Effector memory CD8-positive, alpha-beta T cell (primary cell): Measurements from ENCODE around the gene CD320.
A peak's percentile ranks its signal among the peaks of the same experiment; 100 is the strongest.
"Not testable (repeated sequence)": the region's sequence is repeated elsewhere in the genome, so short reads cannot be mapped to it uniquely, and the experiment has no call there.

ENCODE experiments used
- ATAC-seq: fragments of 150-1000 bp; cut with Tn5 transposase; replicated peaks from 2 replicates; pipeline ENCODE4 v1.10.0; 2021; ENCODE audit warnings: mild to moderate bottlenecking, moderate library complexity
- DNase-seq, 3 experiments: peaks; one replicate each; pipeline ENCODE4 v3.0.0; 2021
- H3K27ac Mint-ChIP-seq, 2 donors: one replicate each; pipeline ENCODE4 v1.8.0; 2022; ENCODE audit warnings: mild to moderate bottlenecking in 2 of 2, mixed read lengths in 2 of 2, moderate library complexity in 2 of 2
- H3K27me3 Mint-ChIP-seq, 2 donors: one replicate each; pipeline ENCODE4 v1.8.0; 2022; ENCODE audit warnings: mixed read lengths in 2 of 2
- H3K36me3 Mint-ChIP-seq: one replicate; pipeline ENCODE4 v1.8.0; 2022; ENCODE audit warnings: mild to moderate bottlenecking, moderate library complexity, mixed read lengths; ENCODE audit not compliant: insufficient read depth
- H3K4me1 Mint-ChIP-seq, 2 donors: one replicate each; pipeline ENCODE4 v1.8.0; 2022; ENCODE audit warnings: low read depth in 2 of 2, mixed read lengths in 2 of 2
- H3K4me3 Mint-ChIP-seq, 2 donors: one replicate each; pipeline ENCODE4 v1.8.0; 2022; ENCODE audit warnings: mild to moderate bottlenecking in 2 of 2, mixed read lengths in 2 of 2, moderate library complexity in 2 of 2
- H3K9me3 Mint-ChIP-seq, 2 donors: one replicate each; pipeline ENCODE4 v1.8.0; 2022; ENCODE audit warnings: mixed read lengths in 2 of 2
- total RNA-seq, 9 experiments: gene quantifications; one replicate each; lab custom pipeline; 2026; lab: John Stamatoyannopoulos, UW

CD320 gene
- 10.8 to 77.4 (median 22.9) reads per million in 9 experiments for total RNA-seq

DNA sequence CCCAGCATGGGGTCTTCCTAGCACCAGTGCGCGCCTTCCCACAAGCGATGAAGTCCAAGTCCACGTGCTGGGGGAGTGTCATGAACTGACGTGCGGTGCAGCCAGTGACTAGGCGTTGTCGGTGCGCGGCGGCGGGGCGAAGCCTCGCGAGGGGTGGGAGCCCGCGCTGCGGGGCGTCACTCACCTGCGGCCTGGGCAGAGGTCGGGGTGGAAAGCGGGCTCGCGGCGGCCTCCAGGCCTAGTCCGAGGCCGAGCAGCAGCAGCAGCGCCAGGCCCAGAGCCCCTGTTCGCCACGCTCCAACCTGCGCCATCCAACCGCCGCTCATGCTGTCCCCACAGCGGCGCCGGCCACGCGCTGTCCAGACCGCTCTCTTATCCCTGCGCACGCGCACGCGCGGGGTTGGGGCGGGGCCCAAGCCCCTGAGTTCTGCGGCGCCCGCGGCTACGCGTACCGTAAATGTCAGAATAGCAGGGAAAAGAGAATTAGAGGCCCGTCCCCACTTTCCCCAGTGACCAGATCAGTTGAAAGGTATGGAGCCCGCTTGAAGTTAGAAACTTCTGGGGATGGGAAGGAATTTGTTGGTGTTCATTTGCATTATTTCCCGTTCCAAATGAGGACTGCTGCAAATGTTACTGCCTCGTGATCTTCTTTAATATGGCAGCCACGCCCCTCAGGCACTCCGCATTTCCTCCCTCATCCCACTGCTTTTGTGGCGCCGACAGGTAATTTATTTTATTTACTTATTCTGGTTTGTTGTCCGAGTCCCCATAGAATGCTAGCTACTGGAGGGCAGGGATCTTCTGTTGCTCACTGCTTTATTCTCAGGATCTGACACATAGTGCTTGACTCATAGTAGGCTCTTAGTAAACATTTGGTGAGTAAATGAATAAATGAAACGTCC lies at the start of gene CD320:
Gene CD320, minus strand, starts transcription at position 394 of the 902 bp plus-strand sequence. Its CDS starts 68 bp downstream, at position 326.
- peak within 1 kb of the TSS; percentile 82 to 95 for H3K4me3 Mint-ChIP-seq
- ATAC-seq (peak; percentile 90), DNase-seq (peak; percentile 80 to 83 (median 81))
- peaks cover 33 to 35% of the 10 kb centered on the region in 2 donors for H3K4me1 Mint-ChIP-seq
- no peaks in the 10 kb centered on the region for H3K27me3 Mint-ChIP-seq
- H3K27ac Mint-ChIP-seq: peak within 1 kb of the TSS; percentile 93 to 96
- peaks cover 29% of the 10 kb centered on the region for H3K36me3 Mint-ChIP-seq
- H3K9me3 Mint-ChIP-seq: no peaks in the 10 kb centered on the region

DNA sequence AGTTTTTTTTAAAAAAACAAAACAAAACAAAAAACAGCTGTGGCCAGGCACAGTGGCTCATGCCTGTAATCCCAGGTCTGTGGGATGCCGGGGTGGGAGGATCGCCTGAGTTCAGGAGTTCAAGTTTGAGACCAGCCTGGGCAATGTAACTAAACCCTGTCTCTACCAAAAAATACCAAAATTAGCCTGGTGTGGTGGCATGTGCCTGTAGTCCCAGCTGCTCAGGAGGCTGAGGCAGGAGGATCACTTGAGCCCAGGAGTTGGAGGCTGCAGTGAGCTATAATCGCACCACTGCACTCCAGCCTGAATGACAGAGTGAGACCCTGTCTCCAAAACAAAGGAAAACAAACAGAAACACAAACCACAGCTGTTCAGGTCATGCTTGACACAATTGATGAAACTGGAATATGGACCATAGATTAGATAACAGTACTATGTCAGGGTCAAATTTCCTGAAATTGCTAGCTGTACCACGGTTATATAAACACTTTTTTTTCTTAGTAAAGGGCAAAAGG lies 48.9 kb upstream of the CD320 start:
- no peak overlapping the region for H3K4me3 Mint-ChIP-seq
- H3K9me3 Mint-ChIP-seq: no peaks in the 10 kb centered on the region
- H3K4me1 Mint-ChIP-seq: peaks cover 3 to 4% of the 10 kb centered on the region in 2 donors
- peaks cover 9 to 13% of the 10 kb centered on the region in 2 donors for H3K27me3 Mint-ChIP-seq
- H3K27ac Mint-ChIP-seq: no peak overlapping the region
- ATAC-seq: no peak
- H3K36me3 Mint-ChIP-seq: no peaks in the 10 kb centered on the region
- no peak for DNase-seq

DNA sequence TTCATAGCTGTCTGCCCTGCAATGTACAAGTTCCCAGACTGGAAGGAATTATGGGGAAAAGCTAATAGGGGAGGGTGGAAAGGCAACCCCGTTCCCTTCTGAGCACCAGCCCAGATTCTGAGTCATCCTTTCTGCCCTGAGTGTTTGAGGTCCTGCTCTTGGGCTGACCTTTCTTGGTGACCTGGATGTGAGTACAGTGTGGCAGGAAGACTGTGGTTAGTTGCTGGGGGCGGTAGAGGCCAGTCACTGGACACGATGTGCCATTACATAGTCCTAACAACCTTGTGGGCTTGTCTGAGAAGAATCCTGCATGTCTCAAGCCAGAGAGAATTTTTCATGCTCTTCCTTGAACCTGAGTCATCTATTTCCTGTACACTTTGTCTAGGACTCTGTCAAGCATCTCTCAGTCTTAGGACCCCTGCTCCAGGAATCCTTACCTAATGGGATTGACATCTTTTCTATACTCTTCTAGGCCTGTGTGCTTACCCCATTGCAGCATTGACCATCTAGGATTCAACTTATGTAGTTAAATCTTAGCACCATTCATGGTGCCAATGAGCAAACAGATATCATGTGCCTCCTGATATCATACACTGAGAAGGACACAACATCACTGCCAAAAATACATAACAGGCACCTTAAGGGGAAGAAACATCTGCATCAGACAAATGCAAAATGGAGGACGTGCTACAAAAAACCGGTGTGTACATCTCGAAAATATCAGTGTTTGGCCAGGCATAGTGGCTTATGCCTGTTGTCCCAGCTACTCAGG lies 47.7 kb upstream of the CD320 start:
- Mint-ChIP-seq H3K27ac (no peak overlapping the region), H3K27me3 (peaks cover 20 to 22% of the 10 kb centered on the region in 2 donors)

GRCh38 chr19:8352845-8353244 lies 44.7 kb upstream of the CD320 start:
- H3K9me3 Mint-ChIP-seq, DNase-seq, ATAC-seq, H3K27ac Mint-ChIP-seq, H3K36me3 Mint-ChIP-seq, H3K4me1 Mint-ChIP-seq, H3K4me3 Mint-ChIP-seq: not testable (repeated sequence)
- H3K27me3 Mint-ChIP-seq: peaks cover 26 to 27% of the 10 kb centered on the region in 2 donors

More for the DNA sequence above, 47.7 kb upstream of the CD320 start:
- ATAC-seq: no peak
- Mint-ChIP-seq H3K36me3 (no peaks in the 10 kb centered on the region), H3K4me1 (peaks cover 3 to 4% of the 10 kb centered on the region in 2 donors), H3K9me3 (no peaks in the 10 kb centered on the region), H3K4me3 (no peak overlapping the region)
- DNase-seq: no peak

- no peaks in the 10 kb centered on the region for H3K36me3 Mint-ChIP-seq
- no peak for ATAC-seq
- H3K4me3 Mint-ChIP-seq: no peak overlapping the region
- no peak overlapping the region for H3K27ac Mint-ChIP-seq
- no peaks in the 10 kb centered on the region for H3K9me3 Mint-ChIP-seq
- peaks cover 3 to 4% of the 10 kb centered on the region in 2 donors for H3K4me1 Mint-ChIP-seq
- no peak for DNase-seq
- H3K27me3 Mint-ChIP-seq: peaks cover 26 to 27% of the 10 kb centered on the region in 2 donors
These were observed 44.1 kb upstream of the CD320 start for GRCh38 chr19:8352134-8352827.

- H3K27me3 Mint-ChIP-seq: peaks cover 26 to 27% of the 10 kb centered on the region in 2 donors
- not testable (repeated sequence) for DNase-seq, H3K4me1 Mint-ChIP-seq, H3K9me3 Mint-ChIP-seq, ATAC-seq, H3K4me3 Mint-ChIP-seq, H3K36me3 Mint-ChIP-seq, H3K27ac Mint-ChIP-seq
These were observed 41.6 kb upstream of the CD320 start for GRCh38 chr19:8349629-8350372.

DNA sequence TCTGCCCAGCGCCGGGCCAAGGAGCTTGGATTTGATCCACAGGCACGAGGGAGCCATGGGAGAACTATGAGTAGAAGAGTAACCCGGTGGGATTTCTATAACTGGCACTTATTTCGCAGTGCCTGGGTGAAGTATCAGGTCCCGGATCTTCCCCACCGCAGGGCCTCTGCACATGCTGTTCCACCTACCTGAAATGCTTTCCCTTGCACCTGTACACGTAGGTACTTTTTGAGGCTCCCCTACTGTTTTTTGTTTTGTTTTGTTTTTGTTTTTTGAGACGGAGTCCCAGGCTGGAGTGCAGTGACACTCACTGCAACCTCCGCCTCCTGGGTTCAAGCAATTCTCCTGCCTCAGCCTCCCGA lies 35.3 kb upstream of the CD320 start:
- ATAC-seq: no peak
- peak overlapping the region; percentile 80 to 83 for H3K4me3 Mint-ChIP-seq
- H3K4me1 Mint-ChIP-seq: peaks cover 5 to 13% of the 10 kb centered on the region in 2 donors
- H3K27ac Mint-ChIP-seq: no peak overlapping the region
- DNase-seq: no peak
- H3K27me3 Mint-ChIP-seq: peaks cover 6 to 7% of the 10 kb centered on the region in 2 donors
- no peaks in the 10 kb centered on the region for H3K9me3 Mint-ChIP-seq
- H3K36me3 Mint-ChIP-seq: no peaks in the 10 kb centered on the region

- ATAC-seq (peak; percentile 98), DNase-seq (peak; percentile 83 to 89 (median 87))
- Mint-ChIP-seq H3K9me3 (no peaks in the 10 kb centered on the region), H3K4me3 (peak within 1 kb of the TSS; percentile 80 to 83), H3K27ac (peak within 1 kb of the TSS; percentile 22 to 69), H3K27me3 (peaks cover 6 to 10% of the 10 kb centered on the region in 2 donors), H3K36me3 (no peaks in the 10 kb centered on the region), H3K4me1 (peaks cover 5 to 13% of the 10 kb centered on the region in 2 donors)
These were observed 34.7 kb upstream of the CD320 start, which contains the start of gene KANK3 for GRCh38 chr19:8342684-8343482. KANK3 (minus strand) TSS chr19:8343262; CDS start chr19:8337828, 5,434 bp downstream.

DNA sequence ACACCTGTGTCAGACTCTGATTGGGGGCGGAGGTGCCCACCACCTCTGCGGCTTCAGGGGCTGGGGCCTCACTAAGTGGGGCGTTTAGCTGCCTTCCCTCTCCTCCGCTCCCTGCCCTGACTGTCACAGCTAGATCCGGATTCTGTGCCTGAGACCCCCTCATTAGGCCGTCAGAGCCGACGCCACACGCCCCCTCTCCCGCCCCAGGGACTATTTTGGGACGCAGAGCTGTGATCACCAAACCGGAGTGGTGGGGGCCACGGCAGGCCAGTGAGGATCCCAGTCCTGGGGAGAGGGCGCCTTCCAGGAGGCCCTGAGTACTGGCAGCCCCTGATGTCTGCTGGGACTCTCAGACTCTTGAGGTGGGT lies 34.1 kb upstream of the CD320 start:
- H3K27me3 Mint-ChIP-seq: peaks cover 6 to 16% of the 10 kb centered on the region in 2 donors
- peak overlapping the region; percentile 22 to 69 for H3K27ac Mint-ChIP-seq
- peaks cover 8 to 13% of the 10 kb centered on the region in 2 donors for H3K4me1 Mint-ChIP-seq
- no peaks in the 10 kb centered on the region for H3K9me3 Mint-ChIP-seq
- ATAC-seq (no peak), DNase-seq (no peak)
- no peaks in the 10 kb centered on the region for H3K36me3 Mint-ChIP-seq
- H3K4me3 Mint-ChIP-seq: peak overlapping the region; percentile 80 to 83

DNA sequence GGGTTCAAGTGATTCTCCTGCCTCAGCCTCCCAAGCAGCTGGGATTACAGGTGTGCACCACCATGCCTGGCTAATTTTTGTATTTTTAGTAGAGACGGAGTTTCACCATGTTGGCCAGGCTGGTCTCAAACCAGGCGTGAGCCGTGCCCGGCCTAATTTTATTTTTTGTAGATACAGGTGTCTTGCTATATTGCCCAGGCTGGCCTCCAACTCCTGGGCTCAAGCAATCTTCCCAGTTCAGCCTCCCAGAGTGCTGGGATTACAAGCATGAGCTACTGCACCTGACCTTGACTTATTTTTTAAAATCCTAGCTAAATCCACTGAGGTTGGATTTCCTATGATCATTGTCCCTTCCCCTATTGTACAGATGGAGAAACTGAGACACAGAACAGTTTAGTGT lies 33.3 kb upstream of the CD320 start:
- not testable (repeated sequence) for ATAC-seq, H3K9me3 Mint-ChIP-seq, DNase-seq, H3K36me3 Mint-ChIP-seq
- Mint-ChIP-seq H3K4me1 (peaks cover 8 to 13% of the 10 kb centered on the region in 2 donors), H3K27me3 (peaks cover 10 to 20% of the 10 kb centered on the region in 2 donors), H3K4me3 (peak overlapping the region; percentile 80 to 83), H3K27ac (peak overlapping the region; percentile 22 to 69)

DNA sequence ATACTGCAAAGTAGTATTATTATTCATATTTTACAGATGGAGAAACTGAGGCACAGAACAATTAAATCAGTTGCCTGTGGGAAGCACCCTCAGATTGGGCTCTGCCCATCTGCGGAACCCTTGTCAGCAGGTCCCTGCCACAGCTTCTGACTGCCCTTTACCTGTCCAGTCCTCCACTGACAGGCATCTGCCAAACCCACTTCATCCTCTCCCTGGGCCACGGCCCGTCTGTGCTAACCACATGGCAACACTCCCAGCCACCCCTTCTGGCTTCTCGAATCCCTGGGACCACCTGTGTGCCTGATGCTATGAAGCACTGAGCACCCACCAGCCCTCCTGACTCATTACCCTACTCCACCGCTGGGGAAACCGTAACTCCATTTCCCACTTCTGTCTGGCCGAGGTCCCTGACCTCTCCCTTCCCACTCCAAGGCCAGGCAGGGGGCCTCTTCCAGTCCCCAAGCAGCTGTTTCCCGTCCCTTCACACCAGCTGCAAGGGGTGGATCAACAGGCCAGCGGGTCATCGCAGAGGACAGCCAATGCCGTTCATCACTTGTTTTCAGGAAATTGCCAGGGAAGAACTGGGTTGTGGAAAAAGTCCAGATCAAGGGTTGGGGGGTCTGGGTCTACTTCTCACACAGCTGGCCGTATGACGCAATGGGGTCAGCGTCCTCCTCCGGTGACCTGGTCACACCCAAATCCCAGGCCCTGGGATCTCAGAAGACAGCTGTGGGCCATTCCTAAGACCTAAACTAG lies 32.4 kb upstream of the CD320 start:
- H3K4me1 Mint-ChIP-seq: peaks cover 13% of the 10 kb centered on the region in 2 donors
- no peaks in the 10 kb centered on the region for H3K9me3 Mint-ChIP-seq
- H3K27me3 Mint-ChIP-seq: peaks cover 12 to 30% of the 10 kb centered on the region in 2 donors
- H3K4me3 Mint-ChIP-seq: no peak overlapping the region
- no peak for ATAC-seq
- DNase-seq: no peak
- no peaks in the 10 kb centered on the region for H3K36me3 Mint-ChIP-seq
- peak overlapping the region in 1 of 2 donors; percentile 41 for H3K27ac Mint-ChIP-seq
